ENCODE results near the gene COL4A1.

COL4A1 gene

GRCh38 chr13:110125613-110126272 lies 181.2 kb downstream of the COL4A1 start:
- H3K9me3 ChIP-seq (ENCODE audit: control extremely low read depth in 1 of 5, control insufficient read depth in 4 of 5, insufficient read depth in 2 of 5, low read depth in 1 of 5, low read length in 4 of 5), result no peaks in the 10 kb centered on the region
- H3K4me1 ChIP-seq (ENCODE audit: control extremely low read depth in 1 of 4, control insufficient read depth in 4 of 4, insufficient read depth in 4 of 4, low read length in 3 of 4), result peaks cover 0 to 14% (median 9%) of the 10 kb centered on the region in 4 experiments
- DNase-seq, result no peak
- no peak overlapping the region for H3K4me3 ChIP-seq (ENCODE audit: control insufficient read depth in 1 of 7, extremely low read depth in 1 of 7, insufficient read depth in 4 of 7, low read depth in 2 of 7, low read length in 6 of 7)
- ChIA-PET POLR2A (no interaction called here), CTCF (no interaction called here)
- 94% methylated on average over 8 of the region's 10 CpGs for WGBS (ENCODE audit: insufficient coverage)
- H3K27ac ChIP-seq (ENCODE audit: insufficient read depth in 1 of 2, low read depth in 1 of 2, low read length in 2 of 2, poor library complexity in 1 of 2, severe bottlenecking in 2 of 2), result no peak overlapping the region
- peaks cover 0 to 26% (median 3%) of the 10 kb centered on the region in 5 experiments for H3K27me3 ChIP-seq (replicated peaks in 2 of 5; ENCODE audit: control insufficient read depth in 4 of 5, insufficient read depth in 5 of 5, low read length in 4 of 5)
- H3K36me3 ChIP-seq (ENCODE audit: control insufficient read depth in 4 of 4, insufficient read depth in 4 of 4, low read length in 3 of 4), result no peaks in the 10 kb centered on the region

DNA sequence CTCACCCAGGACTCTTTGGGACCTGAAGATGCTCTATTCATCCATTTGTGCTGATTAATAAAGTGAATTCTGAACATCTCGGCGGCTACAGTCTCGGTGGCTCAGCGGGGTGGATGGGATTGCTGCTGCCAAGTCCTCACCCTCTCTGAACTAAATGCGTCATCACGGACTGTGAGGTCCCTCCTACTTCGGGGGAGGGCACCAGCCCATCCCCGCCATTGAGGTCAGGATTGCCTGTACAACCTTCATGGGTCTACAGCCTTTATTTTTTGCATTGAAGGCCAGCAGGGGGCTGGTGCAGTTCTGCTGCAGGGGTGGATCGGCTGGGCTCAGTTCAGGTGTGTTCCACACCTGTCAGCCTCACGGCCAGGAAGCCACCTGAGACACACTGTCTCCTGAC lies 181.8 kb downstream of the COL4A1 start:
- ChIA-PET CTCF (no interaction called here), POLR2A (no interaction called here)
- Histone ChIP-seq H3K4me1 (ENCODE audit: control extremely low read depth in 1 of 4, control insufficient read depth in 4 of 4, insufficient read depth in 4 of 4, low read length in 3 of 4) (peaks cover 0 to 14% (median 9%) of the 10 kb centered on the region in 4 experiments), H3K27ac (ENCODE audit: insufficient read depth in 1 of 2, low read depth in 1 of 2, low read length in 2 of 2, poor library complexity in 1 of 2, severe bottlenecking in 2 of 2) (no peak overlapping the region), H3K36me3 (ENCODE audit: control insufficient read depth in 4 of 4, insufficient read depth in 4 of 4, low read length in 3 of 4) (no peaks in the 10 kb centered on the region), H3K4me3 (ENCODE audit: control insufficient read depth in 1 of 7, extremely low read depth in 1 of 7, insufficient read depth in 4 of 7, low read depth in 2 of 7, low read length in 6 of 7) (no peak overlapping the region), H3K27me3 (replicated peaks in 2 of 5; ENCODE audit: control insufficient read depth in 4 of 5, insufficient read depth in 5 of 5, low read length in 4 of 5) (peaks cover 0 to 30% (median 3%) of the 10 kb centered on the region in 5 experiments), H3K9me3 (ENCODE audit: control extremely low read depth in 1 of 5, control insufficient read depth in 4 of 5, insufficient read depth in 2 of 5, low read depth in 1 of 5, low read length in 4 of 5) (no peaks in the 10 kb centered on the region)
- no peak for DNase-seq
- WGBS (ENCODE audit: insufficient coverage), result 96% methylated on average over 10 of the region's 10 CpGs

DNA sequence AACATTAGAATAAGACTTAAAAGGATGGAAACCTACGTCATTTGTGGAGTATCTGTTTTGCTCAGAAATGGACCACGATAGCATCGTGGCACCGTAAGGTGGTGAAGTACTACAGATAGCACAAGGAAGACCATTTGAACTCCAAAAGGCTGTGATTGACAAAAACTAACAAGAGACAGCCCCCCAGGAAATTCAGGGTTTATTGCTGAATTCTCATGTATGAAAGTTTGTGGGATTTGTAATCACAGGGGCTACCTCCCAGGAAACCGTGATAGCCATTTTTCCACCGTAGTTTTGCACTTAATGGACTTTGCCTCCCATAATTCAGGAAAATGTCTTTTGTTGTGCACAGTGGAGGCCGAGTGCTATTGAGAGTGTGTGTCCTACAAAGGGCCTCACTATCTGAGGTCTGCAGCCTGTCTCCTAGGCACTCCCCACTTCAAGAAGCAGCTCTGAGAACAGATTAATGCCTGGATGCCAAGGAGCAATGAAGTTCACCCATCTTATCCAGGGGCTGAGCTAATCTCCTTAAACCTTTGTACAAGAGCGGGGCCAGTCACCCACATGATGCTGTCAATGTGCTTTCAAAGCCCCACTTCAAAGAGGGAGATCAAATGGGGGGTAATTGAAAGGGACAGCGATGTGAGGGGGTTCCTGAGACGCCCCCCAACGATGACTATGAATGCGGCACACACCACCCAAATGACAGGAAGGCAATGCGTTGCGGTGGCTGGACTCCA lies 182.6 kb downstream of the COL4A1 start:
- Histone ChIP-seq H3K4me3 (ENCODE audit: control insufficient read depth in 1 of 7, extremely low read depth in 1 of 7, insufficient read depth in 4 of 7, low read depth in 2 of 7, low read length in 6 of 7) (no peak overlapping the region), H3K36me3 (ENCODE audit: control insufficient read depth in 4 of 4, insufficient read depth in 4 of 4, low read length in 3 of 4) (no peaks in the 10 kb centered on the region), H3K27ac (ENCODE audit: insufficient read depth in 1 of 2, low read depth in 1 of 2, low read length in 2 of 2, poor library complexity in 1 of 2, severe bottlenecking in 2 of 2) (no peak overlapping the region), H3K27me3 (replicated peaks in 2 of 5; ENCODE audit: control insufficient read depth in 4 of 5, insufficient read depth in 5 of 5, low read length in 4 of 5) (peaks cover 0 to 35% (median 6%) of the 10 kb centered on the region in 5 experiments), H3K9me3 (ENCODE audit: control extremely low read depth in 1 of 5, control insufficient read depth in 4 of 5, insufficient read depth in 2 of 5, low read depth in 1 of 5, low read length in 4 of 5) (no peaks in the 10 kb centered on the region), H3K4me1 (ENCODE audit: control extremely low read depth in 1 of 4, control insufficient read depth in 4 of 4, insufficient read depth in 4 of 4, low read length in 3 of 4) (peaks cover 0 to 14% (median 9%) of the 10 kb centered on the region in 4 experiments)
- WGBS (ENCODE audit: insufficient coverage), result 60% methylated on average over 12 of the region's 14 CpGs
- ChIA-PET CTCF (no interaction called here), POLR2A (no interaction called here)
- DNase-seq, result no peak

DNA sequence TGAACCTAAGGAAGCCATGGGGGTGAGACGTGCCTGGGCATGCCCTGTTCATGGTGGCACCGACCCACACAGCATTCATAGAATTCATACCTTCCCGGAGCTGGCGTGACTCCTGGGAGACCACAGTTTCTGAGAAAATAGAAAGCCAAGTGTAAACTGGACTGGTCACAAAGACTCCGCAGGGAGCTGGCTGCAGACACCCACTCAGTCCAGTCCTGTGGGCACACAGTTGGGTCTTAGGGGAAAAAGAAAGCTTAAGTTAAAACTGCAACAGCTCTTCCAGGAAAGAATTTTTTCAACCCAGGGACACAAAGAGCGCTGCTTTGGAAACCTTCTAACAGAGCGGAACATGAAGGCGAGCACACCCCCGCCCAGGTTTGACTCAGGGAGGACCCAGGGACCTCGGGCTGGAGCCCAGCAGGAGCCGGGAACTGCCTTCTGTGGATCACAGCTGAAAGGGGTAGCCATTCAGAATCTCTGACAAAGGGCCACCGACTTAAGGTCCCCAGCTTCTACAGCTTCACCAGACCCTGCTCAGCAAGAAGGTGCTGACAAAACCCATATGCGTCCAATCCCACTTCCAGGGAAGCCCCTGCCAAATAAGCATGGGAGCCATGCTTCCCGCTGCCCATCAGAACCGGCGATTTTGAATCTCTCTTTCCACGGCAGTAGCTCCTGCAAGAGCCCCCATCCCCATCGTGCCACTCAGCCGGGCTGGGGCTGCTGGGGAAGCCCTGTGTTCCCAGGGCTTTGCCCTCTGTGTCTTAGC lies 183.7 kb downstream of the COL4A1 start:
- ChIA-PET POLR2A (no interaction called here), CTCF (no interaction called here)
- no peak overlapping the region for H3K4me3 ChIP-seq (ENCODE audit: control insufficient read depth in 1 of 7, extremely low read depth in 1 of 7, insufficient read depth in 4 of 7, low read depth in 2 of 7, low read length in 6 of 7)

DNA sequence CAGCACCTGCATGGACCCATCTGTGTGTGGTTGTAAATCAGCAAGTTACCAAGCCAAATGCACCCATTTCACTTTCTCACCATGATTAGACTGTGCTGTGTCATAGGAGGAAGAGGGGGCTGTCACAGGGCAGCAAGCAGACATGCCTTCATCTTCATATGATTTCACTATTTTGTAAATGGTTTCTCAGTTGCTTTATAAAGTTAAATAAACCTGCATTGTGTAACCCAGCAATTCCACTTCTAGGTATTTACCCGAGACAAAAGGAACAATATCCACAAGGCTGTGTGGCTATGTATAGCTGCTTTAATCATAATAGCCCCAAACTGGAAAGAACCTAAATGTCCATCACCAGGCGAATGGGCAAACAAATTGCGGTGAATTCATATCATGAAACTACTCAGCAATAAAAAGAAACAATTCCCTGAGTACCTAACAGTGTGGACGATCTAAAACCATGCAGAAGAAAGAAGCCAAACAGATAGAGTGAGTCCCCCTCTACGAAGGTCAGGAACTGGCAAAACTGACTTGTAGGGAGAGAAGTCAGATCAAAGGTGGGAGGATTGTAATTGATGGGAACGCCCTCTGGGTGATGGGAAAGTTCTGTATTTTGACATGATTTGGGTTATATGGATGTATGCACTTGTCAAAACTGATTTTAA lies 185.4 kb downstream of the COL4A1 start:
- H3K27ac ChIP-seq (ENCODE audit: insufficient read depth in 1 of 2, low read depth in 1 of 2, low read length in 2 of 2, poor library complexity in 1 of 2, severe bottlenecking in 2 of 2), result no peak overlapping the region
- 86% methylated on average over 3 of the region's 6 CpGs for WGBS (ENCODE audit: insufficient coverage)
- ChIA-PET POLR2A (no interaction called here), CTCF (interaction anchor here (1.3 kb wide), 1 partner anchor 11 kb away, joined by 4 read pairs; no protein-coding TSS in a partner anchor)
- H3K9me3 ChIP-seq (ENCODE audit: control extremely low read depth in 1 of 5, control insufficient read depth in 4 of 5, insufficient read depth in 2 of 5, low read depth in 1 of 5, low read length in 4 of 5), result no peaks in the 10 kb centered on the region
- H3K36me3 ChIP-seq (ENCODE audit: control insufficient read depth in 4 of 4, insufficient read depth in 4 of 4, low read length in 3 of 4), result no peaks in the 10 kb centered on the region
- H3K27me3 ChIP-seq (replicated peaks in 2 of 5; ENCODE audit: control insufficient read depth in 4 of 5, insufficient read depth in 5 of 5, low read length in 4 of 5), result peaks cover 0 to 44% (median 6%) of the 10 kb centered on the region in 5 experiments
- peaks cover 0 to 10% (median 6%) of the 10 kb centered on the region in 4 experiments for H3K4me1 ChIP-seq (ENCODE audit: control extremely low read depth in 1 of 4, control insufficient read depth in 4 of 4, insufficient read depth in 4 of 4, low read length in 3 of 4)
- no peak for DNase-seq
- H3K4me3 ChIP-seq (ENCODE audit: control insufficient read depth in 1 of 7, extremely low read depth in 1 of 7, insufficient read depth in 4 of 7, low read depth in 2 of 7, low read length in 6 of 7), result no peak overlapping the region

More for the DNA sequence above, 183.7 kb downstream of the COL4A1 start:
- Histone ChIP-seq H3K4me1 (ENCODE audit: control extremely low read depth in 1 of 4, control insufficient read depth in 4 of 4, insufficient read depth in 4 of 4, low read length in 3 of 4) (peaks cover 0 to 14% (median 9%) of the 10 kb centered on the region in 4 experiments), H3K36me3 (ENCODE audit: control insufficient read depth in 4 of 4, insufficient read depth in 4 of 4, low read length in 3 of 4) (no peaks in the 10 kb centered on the region), H3K27ac (ENCODE audit: insufficient read depth in 1 of 2, low read depth in 1 of 2, low read length in 2 of 2, poor library complexity in 1 of 2, severe bottlenecking in 2 of 2) (no peak overlapping the region), H3K27me3 (replicated peaks in 2 of 5; ENCODE audit: control insufficient read depth in 4 of 5, insufficient read depth in 5 of 5, low read length in 4 of 5) (peaks cover 0 to 35% (median 6%) of the 10 kb centered on the region in 5 experiments), H3K9me3 (ENCODE audit: control extremely low read depth in 1 of 5, control insufficient read depth in 4 of 5, insufficient read depth in 2 of 5, low read depth in 1 of 5, low read length in 4 of 5) (no peaks in the 10 kb centered on the region)
- WGBS (ENCODE audit: insufficient coverage), result 95% methylated on average over 17 of the region's 19 CpGs
- no peak for DNase-seq

DNA sequence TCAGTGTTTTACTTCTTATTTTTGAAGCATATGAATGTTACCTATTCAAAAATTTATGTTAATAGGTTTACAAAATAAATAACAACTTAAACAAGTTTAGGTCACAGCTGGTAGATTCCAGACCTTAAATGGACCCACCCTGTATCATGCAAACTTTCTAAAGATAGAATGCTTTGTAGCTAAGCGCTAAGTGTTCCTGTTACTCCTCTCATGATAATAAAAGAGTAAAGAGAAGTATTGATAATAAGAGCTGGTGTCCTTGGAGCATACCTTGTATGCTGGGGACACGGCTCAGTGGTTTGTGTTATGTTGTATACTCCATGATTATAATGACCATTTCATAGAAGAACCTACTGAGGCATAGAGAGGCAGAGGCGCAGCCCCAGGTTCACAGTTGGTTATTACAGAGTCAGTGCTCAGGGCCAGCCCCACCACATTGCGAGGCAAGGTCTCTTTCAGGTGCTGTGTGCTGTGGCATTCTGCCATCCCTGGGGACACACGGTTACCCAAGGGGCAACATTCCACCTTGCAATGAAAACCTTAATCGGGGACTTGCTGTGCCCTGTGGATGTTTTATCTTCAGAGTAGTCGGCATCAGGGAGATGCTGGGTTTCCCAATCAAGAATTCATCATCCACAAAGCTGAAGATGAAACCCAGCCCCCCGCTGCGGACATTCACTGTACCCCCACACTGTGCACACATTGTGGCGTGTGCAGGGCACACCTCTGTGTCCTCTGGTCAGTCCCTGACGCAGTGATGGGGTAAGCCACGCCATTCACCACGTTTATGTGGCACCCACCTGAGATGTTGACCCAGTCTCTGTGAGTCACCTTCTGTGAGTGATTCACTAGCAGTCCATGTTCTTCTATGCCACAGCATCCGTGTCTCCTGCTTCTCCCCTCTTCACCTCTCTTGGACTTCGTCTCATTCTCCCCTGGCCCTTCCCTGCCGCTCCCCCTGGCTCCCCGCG lies 186.7 kb downstream of the COL4A1 start:
- Histone ChIP-seq H3K9me3 (ENCODE audit: control extremely low read depth in 1 of 5, control insufficient read depth in 4 of 5, insufficient read depth in 2 of 5, low read depth in 1 of 5, low read length in 4 of 5) (no peaks in the 10 kb centered on the region), H3K4me3 (ENCODE audit: control insufficient read depth in 1 of 7, extremely low read depth in 1 of 7, insufficient read depth in 4 of 7, low read depth in 2 of 7, low read length in 6 of 7) (no peak overlapping the region), H3K27me3 (replicated peaks in 2 of 5; ENCODE audit: control insufficient read depth in 4 of 5, insufficient read depth in 5 of 5, low read length in 4 of 5) (peaks cover 0 to 53% (median 10%) of the 10 kb centered on the region in 5 experiments), H3K4me1 (ENCODE audit: control extremely low read depth in 1 of 4, control insufficient read depth in 4 of 4, insufficient read depth in 4 of 4, low read length in 3 of 4) (peaks cover 0 to 7% (median 3%) of the 10 kb centered on the region in 4 experiments), H3K36me3 (ENCODE audit: control insufficient read depth in 4 of 4, insufficient read depth in 4 of 4, low read length in 3 of 4) (no peaks in the 10 kb centered on the region), H3K27ac (ENCODE audit: insufficient read depth in 1 of 2, low read depth in 1 of 2, low read length in 2 of 2, poor library complexity in 1 of 2, severe bottlenecking in 2 of 2) (no peak overlapping the region)
- WGBS (ENCODE audit: insufficient coverage), result 90% methylated on average over 14 of the region's 18 CpGs
- DNase-seq, result no peak
- POLR2A ChIA-PET, result no interaction called here
- CTCF ChIA-PET, result interaction anchor here (1.1 to 2.4 kb wide), 3 partner anchors 12 to 325 kb away, joined by 3 to 9 read pairs (median 4); no protein-coding TSS in a partner anchor
